H1 (cell line): ENCODE measurements around the gene TEX11. TPM values are rescaled to one million over a fixed set of nuclear protein-coding genes. Genes with fewer than 3 reads are reported as not detected.
A peak's percentile ranks its signal among the peaks of the same experiment; 100 is the strongest.

ENCODE experiments used
- CTCF ChIA-PET: fragments of 300-600 bp; sonication (Branson Sonifier 250); formaldehyde crosslinking; loops from one replicate; lab custom pipeline; 2021; ENCODE audit not compliant: partially characterized antibody; lab: Charles Lee
- POLR2A ChIA-PET: fragments of 300-600 bp; sonication (Branson Sonifier 250); formaldehyde crosslinking; loops from one replicate; lab custom pipeline; 2021; ENCODE audit warnings: inconsistent platforms; ENCODE audit not compliant: partially characterized antibody; lab: Charles Lee
- DNase-seq, 2 experiments: peaks; one replicate each; pipeline versions ENCODE4 v3.0.0 to v3.0.0-alpha.2; 2010 to 2022; ENCODE audit warnings: low spot score in 2 of 2, low read depth in 1 of 2, mixed read lengths in 1 of 2
- FAIRE-seq: peaks from 2 replicates; lab custom pipeline; 2011; peaks lifted over from hg19 to GRCh38; lab: Jason Lieb, UNC
- H2AFZ ChIP-seq: 2 replicates; pipeline ENCODE4 v1.8.1; 2012; ENCODE audit warnings: low read length, inconsistent platforms
- H2AK5ac ChIP-seq: 2 replicates; pipeline ENCODE4 v1.6.1; 2013; ENCODE audit warnings: low read depth, low read length
- H2BK120ac ChIP-seq: replicated peaks from 2 replicates; pipeline ENCODE3; 2013; ENCODE audit warnings: low read depth, low read length, inconsistent platforms
- H2BK12ac ChIP-seq: 2 replicates; pipeline ENCODE4 v1.6.1; 2013; ENCODE audit warnings: low read depth, low read length
- H2BK15ac ChIP-seq: 2 replicates; pipeline ENCODE4 v1.6.1; 2013; ENCODE audit warnings: low read length
- H2BK20ac ChIP-seq: 2 replicates; pipeline ENCODE4 v1.6.1; 2013; ENCODE audit warnings: low read length
- H2BK5ac ChIP-seq: 2 replicates; pipeline ENCODE4 v1.6.1; 2013; ENCODE audit warnings: low read depth, low read length
- H3K14ac ChIP-seq: 2 replicates; pipeline ENCODE4 v1.6.1; 2013; ENCODE audit warnings: inconsistent platforms; ENCODE audit not compliant: insufficient read length
- H3K18ac ChIP-seq: 2 replicates; pipeline ENCODE4 v1.6.1; 2013; ENCODE audit warnings: low read length; ENCODE audit errors: extremely low read depth
- H3K23ac ChIP-seq: 2 replicates; pipeline ENCODE4 v1.6.1; 2013; ENCODE audit warnings: inconsistent platforms; ENCODE audit not compliant: insufficient read length
- H3K23me2 ChIP-seq: 2 replicates; pipeline ENCODE4 v1.6.1; 2013; ENCODE audit warnings: low read depth, low read length
- H3K27ac ChIP-seq: 2 replicates; pipeline ENCODE4 v1.6.1; 2011; ENCODE audit warnings: low read depth, low read length, inconsistent platforms
- H3K27me3 ChIP-seq, 4 experiments: replicated peaks in 1 of 4; 1 replicate in 1 of 4; 2 replicates in 3 of 4; pipeline versions ENCODE4 v1.6.1 to v1.8.1; 2011 to 2013; ENCODE audit warnings: low read length in 3 of 4, mild to moderate bottlenecking in 3 of 4, inconsistent platforms in 2 of 4, mixed read lengths in 2 of 4, moderate library complexity in 1 of 4; ENCODE audit not compliant: control insufficient read depth in 3 of 4, insufficient read depth in 3 of 4; ENCODE audit errors: extremely low read depth in 1 of 4
- H3K36me3 ChIP-seq, 4 experiments: 2 replicates each; pipeline versions ENCODE4 v1.6.1 to v1.8.1; 2011 to 2013; ENCODE audit warnings: mild to moderate bottlenecking in 4 of 4, low read length in 3 of 4, moderate library complexity in 2 of 4, control low read depth in 1 of 4, inconsistent platforms in 1 of 4; ENCODE audit not compliant: insufficient read depth in 4 of 4, control insufficient read depth in 2 of 4
- H3K4ac ChIP-seq: replicated peaks from 2 replicates; pipeline ENCODE3; 2013; ENCODE audit warnings: low read length, low read depth, mixed read lengths, inconsistent platforms; ENCODE audit not compliant: insufficient read length
- H3K4me1 ChIP-seq, 4 experiments: replicated peaks in 1 of 4; 1 replicate in 1 of 4; 2 replicates in 3 of 4; pipeline versions ENCODE4 v1.6.1 to v1.8.1; 2011 to 2013; ENCODE audit warnings: low read length in 3 of 4, inconsistent platforms in 2 of 4, mixed read lengths in 1 of 4; ENCODE audit not compliant: insufficient read depth in 4 of 4, control insufficient read depth in 3 of 4
- H3K4me2 ChIP-seq, 2 experiments: 2 replicates each; pipeline versions ENCODE4 v1.6.1 to v1.8.1; 2011 to 2013; ENCODE audit warnings: low read depth in 2 of 2, low read length in 2 of 2, control low read depth in 1 of 2, inconsistent platforms in 1 of 2, mild to moderate bottlenecking in 1 of 2; ENCODE audit not compliant: insufficient read depth in 1 of 2
- H3K4me3 ChIP-seq, 4 experiments: fragments of 200-600, 300-600 bp in 1 of 4; sonication (generic), shearing (Covaris generic), sonication (Bioruptor Twin) in 1 of 4; 2 replicates each; pipeline versions ENCODE4 v1.5.1 to v1.8.1; 2011 to 2016; ENCODE audit warnings: low read length in 4 of 4, low read depth in 3 of 4, control low read depth in 2 of 4, inconsistent platforms in 2 of 4, mild to moderate bottlenecking in 2 of 4, mixed read lengths in 1 of 4, moderate library complexity in 1 of 4; ENCODE audit not compliant: insufficient read depth in 2 of 4; ENCODE audit errors: extremely low read depth in 1 of 4
- H3K56ac ChIP-seq: replicated peaks from 2 replicates; pipeline ENCODE3; 2013; ENCODE audit warnings: low read depth, mild to moderate bottlenecking, mixed read lengths, low read length, inconsistent platforms; ENCODE audit not compliant: insufficient read length
- H3K79me1 ChIP-seq: 2 replicates; pipeline ENCODE4 v1.6.1; 2013; ENCODE audit warnings: low read depth, low read length, control low read depth
- H3K79me2 ChIP-seq, 2 experiments: 2 replicates each; pipeline versions ENCODE4 v1.6.1 to v1.8.1; 2012 to 2013; ENCODE audit warnings: low read length in 2 of 2, mild to moderate bottlenecking in 2 of 2, inconsistent platforms in 1 of 2; ENCODE audit not compliant: insufficient read depth in 2 of 2, control insufficient read depth in 1 of 2
- H3K9ac ChIP-seq, 4 experiments: replicated peaks in 1 of 4; 1 replicate in 1 of 4; 2 replicates in 3 of 4; pipeline versions ENCODE4 v1.6.1 to v1.8.1; 2011 to 2013; ENCODE audit warnings: low read depth in 3 of 4, low read length in 3 of 4, control low read depth in 2 of 4, mild to moderate bottlenecking in 2 of 4, moderate library complexity in 2 of 4, inconsistent platforms in 1 of 4; ENCODE audit errors: extremely low read depth in 1 of 4
- H3K9me3 ChIP-seq, 2 experiments: 2 replicates each; pipeline versions ENCODE4 v1.6.1 to v1.8.1; 2012 to 2013; ENCODE audit warnings: mild to moderate bottlenecking in 2 of 2, moderate library complexity in 2 of 2, control low read depth in 1 of 2, inconsistent platforms in 1 of 2, low read depth in 1 of 2, low read length in 1 of 2, mixed read lengths in 1 of 2; ENCODE audit not compliant: insufficient read depth in 2 of 2
- H4K20me1 ChIP-seq, 2 experiments: replicated peaks in 1 of 2; 2 replicates each; pipeline versions ENCODE3 to v1.8.1; 2011 to 2013; ENCODE audit warnings: inconsistent platforms in 2 of 2, low read length in 2 of 2, mild to moderate bottlenecking in 1 of 2; ENCODE audit not compliant: insufficient read depth in 2 of 2, control insufficient read depth in 1 of 2
- H4K5ac ChIP-seq: 2 replicates; pipeline ENCODE4 v1.6.1; 2013; ENCODE audit warnings: low read length, low read depth, mixed read lengths, inconsistent platforms; ENCODE audit not compliant: insufficient read length
- H4K8ac ChIP-seq: 2 replicates; pipeline ENCODE4 v1.8.0; 2013; ENCODE audit warnings: mild to moderate bottlenecking, moderate library complexity, low read length, inconsistent platforms; ENCODE audit not compliant: insufficient read depth; ENCODE audit errors: extremely low read depth
- H4K91ac ChIP-seq: replicated peaks from 2 replicates; pipeline ENCODE3; 2013; ENCODE audit warnings: low read length, mixed read lengths, inconsistent platforms; ENCODE audit not compliant: insufficient read length
- POU5F1 ChIP-seq: IDR thresholded peaks from 2 replicates; pipeline ENCODE4 v1.6.1; 2011; ENCODE audit warnings: low read depth, mild to moderate bottlenecking, low read length, moderate library complexity
- RAD21 ChIP-seq, 2 experiments: IDR thresholded peaks in 1 of 2; conservative IDR thresholded peaks in 1 of 2; 2 replicates each; pipeline ENCODE4 v1.6.1; 2011; ENCODE audit warnings: low read depth in 2 of 2, low read length in 2 of 2, improper control_type of control experiment in 1 of 2, inconsistent platforms in 1 of 2, mild to moderate bottlenecking in 1 of 2, moderate library complexity in 1 of 2
- WGBS, 2 experiments: shearing (Covaris generic) in 1 of 2; methylation state at CpG; one replicate each; pipeline versions ENCODE4 v1.1.6 to v1.1.7; 2013 to 2015; ENCODE audit warnings: low lambda C conversion rate in 2 of 2, mixed read lengths in 2 of 2, inconsistent platforms in 1 of 2, low coverage in 1 of 2, missing lambda C conversion rate in 1 of 2; ENCODE audit not compliant: insufficient replicate concordance in 2 of 2, insufficient coverage in 1 of 2, insufficient read length in 1 of 2; ENCODE audit errors: extremely low coverage in 1 of 2, missing lambda C conversion rate in 1 of 2; 5-methylcytosine and 5-hydroxymethylcytosine counted together
- polyA plus RNA-seq, 7 experiments: library from polyadenylated mRNA; depleted of rRNA in 3 of 7; stranded (reverse) in 5 of 7; unstranded in 2 of 7; fragments of >200 nt in 5 of 7; fragments of 200-250 nt in 2 of 7; gene quantifications; 1 replicate in 5 of 7; 2 replicates in 1 of 7; 4 replicates in 1 of 7; pipeline versions ENCODE4 v1.2.1 to v1.2.3, GENCODE V29; 2011 to 2013; ENCODE audit warnings: missing spikeins in 2 of 7, mixed read lengths in 2 of 7
- total RNA-seq: library from RNA; stranded (reverse); fragmentation: NEBNext Ultra II Directional; extraction: Animal tissue kit (Norgen Biotek cat#: 25700); gene quantifications from 2 replicates; pipeline ENCODE4 v1.2.1, GENCODE V29; 2021

TEX11 gene
- total and polyA plus RNA-seq, 2 of the 8 experiments (the other 6 are each of a cell fraction or from before 2014, with no cell fraction given), result 0.11 to 0.74 TPM

- no peak overlapping the region for H3K4ac ChIP-seq
- no peak overlapping the region for H2BK20ac ChIP-seq
- no peak overlapping the region for H2BK12ac ChIP-seq
- H2BK15ac ChIP-seq, result no peak overlapping the region
- H3K18ac ChIP-seq, result no peak overlapping the region
- WGBS, 2 experiments, result 92% methylated on average over 3 of the region's 3 CpGs; no CpG with 5 or more reads in 1 of the 2 experiments
- H3K23ac ChIP-seq, result no peak overlapping the region
- H2BK120ac ChIP-seq, result no peak overlapping the region
- no peaks in the 10 kb centered on the region for H3K79me1 ChIP-seq
- no peak overlapping the region for H4K8ac ChIP-seq
- H3K27me3 ChIP-seq, result no peaks in the 10 kb centered on the region
- H3K4me3 ChIP-seq, result no peak overlapping the region
- no peaks in the 10 kb centered on the region for H3K79me2 ChIP-seq
- no peak overlapping the region for H2BK5ac ChIP-seq
- H3K9ac ChIP-seq, result no peak overlapping the region
- no peaks in the 10 kb centered on the region for H3K36me3 ChIP-seq
- H3K4me2 ChIP-seq, result no peak overlapping the region
- no peak overlapping the region for H2AK5ac ChIP-seq
- no peaks in the 10 kb centered on the region for H3K4me1 ChIP-seq
- no peak overlapping the region for H4K5ac ChIP-seq
- ChIA-PET POLR2A (no interaction called here), CTCF (no interaction called here)
- no peak overlapping the region for H4K91ac ChIP-seq
- H4K20me1 ChIP-seq, result no peaks in the 10 kb centered on the region
- no peak overlapping the region for H2AFZ ChIP-seq
- no peak overlapping the region for H3K56ac ChIP-seq
- DNase-seq, result no peak
- H3K9me3 ChIP-seq, result no peaks in the 10 kb centered on the region
- no peaks in the 10 kb centered on the region for H3K23me2 ChIP-seq
- peak; percentile 13 for FAIRE-seq
- H3K27ac ChIP-seq, result no peak overlapping the region
- TF ChIP-seq POU5F1 (no peak), RAD21 (IDR thresholded peaks at IDR 0.05 in 1 of 2, conservative IDR thresholded peaks at IDR 0.05 in 1 of 2; ENCODE audit: low read depth in 2 of 2, low read length in 2 of 2) (no peak)
- H3K14ac ChIP-seq, result no peak overlapping the region
Observed at GRCh38 chrX:70672326-70672725, 236.2 kb downstream of the TEX11 start.
